ENCODE data around the gene SLC18A2.

- TF ChIP-seq CTCF (IDR thresholded peaks at IDR 0.05) (no peak), POLR2A (IDR thresholded peaks at IDR 0.05) (no peak)
These were observed 58.5 kb downstream of the SLC18A2 start for GRCh38 chr10:117299435-117299834.

Data from ovary (tissue), 3 donors.